Adrenal gland (tissue), 12 donors: ENCODE data around the gene VWDE. TPM values are rescaled to one million over a fixed set of nuclear protein-coding genes. Genes with fewer than 3 reads are reported as not detected.

ENCODE experiments used
- DNase-seq, 7 donors: peaks; one replicate each; pipeline ENCODE4 v3.0.0-alpha.2; 2019 to 2020
- H3K27ac ChIP-seq, 5 donors: fragments of 200-600 bp; sonication (generic) in 4 of 5; 1 replicate in 3 of 5; 2 replicates in 2 of 5; pipeline versions ENCODE4 v1.5.1 to v1.8.0; 2016 to 2020; ENCODE audit warnings: mild to moderate bottlenecking in 1 of 5
- H3K27me3 ChIP-seq: fragments of 200-600 bp; 2 replicates; pipeline ENCODE4 v1.8.0; 2021
- H3K36me3 ChIP-seq, 2 donors: fragments of 200-600 bp; replicated peaks in 1 of 2; 1 replicate in 1 of 2; 2 replicates in 1 of 2; pipeline versions ENCODE4 v1.5.1 to v1.8.0; 2018 to 2022
- H3K4me1 ChIP-seq, 2 donors: fragments of 200-600 bp; replicated peaks in 1 of 2; 1 replicate in 1 of 2; 2 replicates in 1 of 2; pipeline versions ENCODE4 v1.5.1 to v1.8.0; 2018 to 2021
- H3K4me3 ChIP-seq, 4 donors: fragments of 200-600 bp; sonication (generic) in 3 of 4; one replicate each; pipeline ENCODE4 v1.5.1; 2016 to 2018
- H3K9me3 ChIP-seq, 3 donors: fragments of 200-600 bp; sonication (generic) in 1 of 3; replicated peaks in 1 of 3; 1 replicate in 2 of 3; 2 replicates in 1 of 3; pipeline versions ENCODE4 v1.5.1 to v1.8.0; 2016 to 2021
- POLR2A ChIP-seq, 2 donors: fragments of 450-650 bp; IDR thresholded peaks; one replicate each; pipeline ENCODE4 v1.6.1; 2017; ENCODE audit warnings: antibody characterized with exemption in 2 of 2, mild to moderate bottlenecking in 2 of 2, moderate library complexity in 1 of 2
- WGBS, 4 donors: extraction: QIAGEN DNeasy Blood & Tissue Kit in 2 of 4; methylation state at CpG; one replicate each; pipeline versions ENCODE4 v1.1.5 to v1.1.7; 2013 to 2017; 5-methylcytosine and 5-hydroxymethylcytosine counted together
- intact Hi-C, 2 donors: fragments of 100-400 bp; cut with DNase I; formaldehyde crosslinking; loops; one replicate each; pipeline versions ENCODE4 v1.14.1 to v1.15.0; 2022 to 2023
- polyA plus RNA-seq, 3 donors: library from polyadenylated mRNA; stranded (reverse); fragments of 200-250 nt in 2 of 3; fragments of 350-450 nt in 1 of 3; fragmentation: Illumina TruSeq in 1 of 3; extraction: RNeasy Lipid Tissue Mini Kit (QIAGEN cat#74804) in 1 of 3; gene quantifications; one replicate each; pipeline ENCODE4 v1.2.3, GENCODE V29; 2013 to 2014
- total RNA-seq, 9 donors: library from RNA; depleted of rRNA in 4 of 9; stranded (reverse); fragments of >200 nt in 4 of 9; fragments of 120-200 nt in 1 of 9; fragmentation: NEBNext Ultra II Directional in 1 of 9; extraction: Animal tissue kit (Norgen Biotek cat#: 25700) in 1 of 9; gene quantifications; one replicate each; pipeline versions ENCODE4 v1.1.0 to v1.2.4, GENCODE V29; 2013 to 2023
- TF ChIP-seq, protein P1 (sequence below), 6 experiments: fragments of 450-650 bp in 4 of 6; fragments of 200-600 bp in 2 of 6; sonication (generic) in 1 of 6; IDR thresholded peaks; 1 replicate in 5 of 6; 2 replicates in 1 of 6; pipeline versions ENCODE4 v1.5.1 to v1.8.0; 2016 to 2021; ENCODE audit warnings: antibody characterized with exemption in 6 of 6, mild to moderate bottlenecking in 2 of 6, moderate library complexity in 1 of 6
- donor health status: healthy with polysubstance abuse.
- donor health status: Bipolar disorder and iron deficiency.
- donor health status: DM: yes; HTN: yes; CAD: no.
- donor health status: DM: no; HTN: no; CAD: no.
- donor health status: DM: no; HTN: no; CAD: no.
- donor health status: DM: yes; HTN: yes; CAD: no.

Gene VWDE
- total and polyA plus RNA-seq, 12 donors, result 0.26 to 11.1 (median 0.95) TPM; not detected in 2

DNA sequence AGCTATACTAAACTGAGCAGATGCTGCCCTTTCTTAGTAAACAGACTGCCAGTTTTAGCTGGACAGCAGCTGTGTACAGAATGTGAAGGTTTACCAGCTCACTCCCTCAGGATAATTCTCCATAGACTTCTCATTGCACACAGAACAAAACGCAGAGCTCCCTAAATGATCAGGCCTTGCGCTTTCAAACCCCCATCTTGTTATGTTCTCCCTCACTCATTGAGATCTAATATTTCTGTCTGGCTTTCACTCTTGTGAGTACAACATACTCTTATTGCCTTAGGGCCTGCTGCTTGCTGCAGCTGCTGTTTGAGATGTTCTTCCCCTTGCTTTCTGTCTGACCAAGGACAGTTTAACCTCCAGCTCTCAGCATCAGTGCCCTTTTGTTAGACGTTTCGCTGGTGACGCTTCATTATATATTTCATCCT is 17.3 kb downstream of the VWDE start:
- DNase-seq, result no peak
- Histone ChIP-seq H3K27ac (no peak overlapping the region), H3K27me3 (no peaks in the 10 kb centered on the region)

DNA sequence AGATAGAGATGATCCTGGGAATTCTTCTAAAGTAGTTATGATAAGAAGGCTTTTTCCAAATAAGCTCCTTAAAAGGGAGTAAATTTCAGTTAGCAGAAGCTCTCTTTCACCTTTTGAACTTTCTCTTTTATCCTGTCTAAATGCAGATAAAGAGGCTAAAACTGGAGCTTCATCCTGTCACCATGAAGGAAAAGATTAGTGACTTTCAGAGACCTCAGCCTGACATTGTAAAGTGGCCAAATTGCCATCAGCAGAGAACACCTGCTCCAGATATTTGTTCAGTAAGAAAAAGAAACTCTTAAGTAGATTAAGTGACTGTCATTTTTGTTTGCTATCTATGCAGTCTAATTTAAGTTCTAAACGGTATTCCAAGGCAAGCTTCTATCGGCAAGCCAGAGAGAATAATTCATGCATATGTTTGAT is 18.3 kb downstream of the VWDE start:
- no peak overlapping the region for H3K27ac ChIP-seq
- H3K4me1 ChIP-seq, result no peaks in the 10 kb centered on the region
- H3K27me3 ChIP-seq, result no peaks in the 10 kb centered on the region
- WGBS, 4 donors, result 22 to 42% (median 36%) methylated on average over 2 of the region's 2 CpGs
- no peaks in the 10 kb centered on the region for H3K9me3 ChIP-seq
- H3K4me3 ChIP-seq, result no peak overlapping the region
- intact Hi-C loops, result no loop called here
- no peak for DNase-seq
- no peaks in the 10 kb centered on the region for H3K36me3 ChIP-seq
- TF ChIP-seq POLR2A (IDR thresholded peaks at IDR 0.05), result no peak
- TF ChIP-seq, protein P1, sequence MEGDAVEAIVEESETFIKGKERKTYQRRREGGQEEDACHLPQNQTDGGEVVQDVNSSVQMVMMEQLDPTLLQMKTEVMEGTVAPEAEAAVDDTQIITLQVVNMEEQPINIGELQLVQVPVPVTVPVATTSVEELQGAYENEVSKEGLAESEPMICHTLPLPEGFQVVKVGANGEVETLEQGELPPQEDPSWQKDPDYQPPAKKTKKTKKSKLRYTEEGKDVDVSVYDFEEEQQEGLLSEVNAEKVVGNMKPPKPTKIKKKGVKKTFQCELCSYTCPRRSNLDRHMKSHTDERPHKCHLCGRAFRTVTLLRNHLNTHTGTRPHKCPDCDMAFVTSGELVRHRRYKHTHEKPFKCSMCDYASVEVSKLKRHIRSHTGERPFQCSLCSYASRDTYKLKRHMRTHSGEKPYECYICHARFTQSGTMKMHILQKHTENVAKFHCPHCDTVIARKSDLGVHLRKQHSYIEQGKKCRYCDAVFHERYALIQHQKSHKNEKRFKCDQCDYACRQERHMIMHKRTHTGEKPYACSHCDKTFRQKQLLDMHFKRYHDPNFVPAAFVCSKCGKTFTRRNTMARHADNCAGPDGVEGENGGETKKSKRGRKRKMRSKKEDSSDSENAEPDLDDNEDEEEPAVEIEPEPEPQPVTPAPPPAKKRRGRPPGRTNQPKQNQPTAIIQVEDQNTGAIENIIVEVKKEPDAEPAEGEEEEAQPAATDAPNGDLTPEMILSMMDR (IDR thresholded peaks at IDR 0.05), result no peak

More for the DNA sequence above, 17.3 kb downstream of the VWDE start:
- intact Hi-C loops, result no loop called here
- H3K36me3 ChIP-seq, result no peaks in the 10 kb centered on the region
- no peaks in the 10 kb centered on the region for H3K9me3 ChIP-seq
- H3K4me1 ChIP-seq, result no peaks in the 10 kb centered on the region
- TF ChIP-seq, protein P1 (IDR thresholded peaks at IDR 0.05), result no peak
- TF ChIP-seq POLR2A (IDR thresholded peaks at IDR 0.05), result no peak
- WGBS, 4 donors, result 56 to 83% (median 78%) methylated on average over 5 of the region's 5 CpGs
- H3K4me3 ChIP-seq, result no peak overlapping the region

DNA sequence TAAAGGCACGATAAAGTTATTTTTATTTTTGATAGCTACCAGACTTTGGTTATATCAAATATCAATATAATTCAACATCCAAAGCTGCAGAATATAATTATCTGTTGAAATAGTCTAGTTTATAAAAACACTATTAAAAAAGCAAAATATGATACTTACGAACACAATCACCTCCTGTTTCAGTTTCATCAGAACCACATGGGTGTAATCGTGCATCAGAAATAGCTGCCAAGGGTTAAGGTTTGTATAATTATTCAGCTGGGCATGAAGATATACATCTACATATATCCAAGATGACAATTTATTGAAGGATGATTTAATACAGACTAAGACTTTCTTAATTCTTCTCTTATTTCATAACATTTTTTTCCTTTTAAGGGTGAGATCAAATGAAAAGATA is 20.3 kb downstream of the VWDE start:
- intact Hi-C loops, result no loop called here
- no peaks in the 10 kb centered on the region for H3K36me3 ChIP-seq
- H3K27me3 ChIP-seq, result no peaks in the 10 kb centered on the region
- no peaks in the 10 kb centered on the region for H3K9me3 ChIP-seq
- TF ChIP-seq POLR2A (IDR thresholded peaks at IDR 0.05), result no peak
- TF ChIP-seq, protein P1 (IDR thresholded peaks at IDR 0.05), result no peak
- H3K4me1 ChIP-seq, result no peaks in the 10 kb centered on the region
- H3K4me3 ChIP-seq, result no peak overlapping the region
- no peak overlapping the region for H3K27ac ChIP-seq
- DNase-seq, result no peak
- WGBS, 4 donors, result 72 to 83% (median 80%) methylated on average over 3 of the region's 3 CpGs

DNA sequence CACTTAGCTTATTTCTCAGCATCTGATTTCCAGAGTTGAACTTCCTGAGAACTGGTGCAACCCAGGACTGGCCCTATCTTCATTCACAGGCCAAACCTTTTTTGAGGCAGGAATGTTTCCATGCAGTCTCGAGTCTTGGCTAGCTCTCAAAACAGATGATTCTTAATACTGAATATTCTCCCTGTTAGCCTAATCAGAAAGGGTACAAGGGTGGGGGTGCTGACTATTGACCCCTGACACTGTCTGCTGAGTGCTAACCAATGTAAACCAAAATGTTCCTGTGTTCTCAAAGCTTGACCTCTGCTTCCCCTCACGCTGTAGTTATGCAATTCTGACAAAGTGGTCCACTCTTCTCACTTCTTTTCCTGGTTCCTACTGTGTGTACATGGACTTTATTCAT is 25.3 kb downstream of the VWDE start:
- Histone ChIP-seq H3K36me3 (no peaks in the 10 kb centered on the region), H3K9me3 (no peaks in the 10 kb centered on the region), H3K4me1 (no peaks in the 10 kb centered on the region), H3K4me3 (no peak overlapping the region), H3K27me3 (no peaks in the 10 kb centered on the region), H3K27ac (no peak overlapping the region)
- intact Hi-C loops, result no loop called here
- WGBS, 4 donors, result 37 to 71% (median 63%) methylated on average over 2 of the region's 2 CpGs
- DNase-seq, result no peak
- TF ChIP-seq, protein P1 (IDR thresholded peaks at IDR 0.05), result no peak
- TF ChIP-seq POLR2A (IDR thresholded peaks at IDR 0.05), result no peak
